A549 (cell line): ENCODE results near the gene NAA38. TPM values are rescaled to one million over a fixed set of nuclear protein-coding genes. Genes with fewer than 3 reads are reported as not detected.

Experiments
- BHLHE40 ChIP-seq: IDR thresholded peaks from 2 replicates; pipeline ENCODE4 v1.6.1; 2012; ENCODE audit warnings: low read depth, low read length, inconsistent platforms
- CEBPB ChIP-seq, 2 experiments: fragments of >200 bp in 1 of 2; sonication (Bioruptor Twin) in 1 of 2; formaldehyde crosslinking in 1 of 2; IDR thresholded peaks; 2 replicates each; pipeline ENCODE4 v1.6.1; 2012 to 2016
- CHD2 ChIP-seq: fragments of 150-350 bp; IDR thresholded peaks from 2 replicates; pipeline ENCODE4 v1.6.1; 2014; ENCODE audit warnings: low read length; ENCODE audit not compliant: partially characterized antibody
- EHF ChIP-seq: fragments of 250-450 bp; sonication (Bioruptor Pico); IDR thresholded peaks from 2 replicates; pipeline ENCODE4 v1.5.0; 2020; ENCODE audit warnings: mild to moderate bottlenecking
- EHMT2 ChIP-seq: fragments of 200-600 bp; sonication (generic); IDR thresholded peaks from 2 replicates; pipeline ENCODE4 v1.6.1; 2016; ENCODE audit warnings: antibody characterized with exemption, low read depth, mild to moderate bottlenecking, moderate library complexity
- FOSL2 ChIP-seq, 2 experiments: fragments of 450-650 bp in 1 of 2; fragments of >200 bp in 1 of 2; sonication (Bioruptor Twin) in 1 of 2; formaldehyde crosslinking; IDR thresholded peaks; 2 replicates each; pipeline versions ENCODE4 v1.5.0 to v1.6.1; 2016 to 2020; ENCODE audit warnings: mild to moderate bottlenecking in 1 of 2, moderate library complexity in 1 of 2
- GATA3 ChIP-seq: IDR thresholded peaks from 2 replicates; pipeline ENCODE4 v1.6.1; 2012; ENCODE audit warnings: borderline replicate concordance
- JUN ChIP-seq, 2 experiments: fragments of >200 bp; sonication (Bioruptor Twin); formaldehyde crosslinking; IDR thresholded peaks; 2 replicates in 1 of 2; 3 replicates in 1 of 2; pipeline ENCODE4 v1.6.1; 2016 to 2017
- MAFK ChIP-seq: fragments of 450-650 bp; IDR thresholded peaks from 2 replicates; pipeline ENCODE4 v1.6.1; 2014; ENCODE audit not compliant: partially characterized antibody
- MYC ChIP-seq: IDR thresholded peaks from 2 replicates; pipeline ENCODE4 v1.6.1; 2012; ENCODE audit warnings: mild to moderate bottlenecking, inconsistent platforms, low read length, improper control_type of control experiment, borderline replicate concordance
- NFE2L2 ChIP-seq: fragments of 150-350 bp; conservative IDR thresholded peaks from 2 replicates; pipeline ENCODE4 v1.6.1; 2014; ENCODE audit warnings: low read length
- NPAS2 ChIP-seq: fragments of 250-450 bp; sonication (Bioruptor Pico); IDR thresholded peaks from 2 replicates; pipeline ENCODE4 v1.8.0; 2022; ENCODE audit warnings: mild to moderate bottlenecking, moderate library complexity, borderline replicate concordance
- POLR2A ChIP-seq: IDR thresholded peaks from 2 replicates; pipeline ENCODE4 v1.6.1; 2012; ENCODE audit warnings: mild to moderate bottlenecking, low read length
- POLR2AphosphoS2 ChIP-seq: conservative IDR thresholded peaks from 2 replicates; pipeline ENCODE4 v1.6.1; 2012; ENCODE audit warnings: low read length, improper control_type of control experiment, inconsistent platforms
- RAD21 ChIP-seq, 2 experiments: fragments of >200 bp in 1 of 2; sonication (Bioruptor Twin) in 1 of 2; formaldehyde crosslinking in 1 of 2; IDR thresholded peaks in 1 of 2; conservative IDR thresholded peaks in 1 of 2; 2 replicates in 1 of 2; 3 replicates in 1 of 2; pipeline ENCODE4 v1.6.1; 2012 to 2018; ENCODE audit warnings: inconsistent platforms in 1 of 2
- RARB ChIP-seq: fragments of 250-450 bp; sonication (Bioruptor Pico); IDR thresholded peaks from 2 replicates; pipeline ENCODE4 v1.8.0; 2021; ENCODE audit warnings: mild to moderate bottlenecking, moderate library complexity
- RCOR1 ChIP-seq: fragments of 150-350 bp; IDR thresholded peaks from 2 replicates; pipeline ENCODE4 v1.6.1; 2014; ENCODE audit warnings: antibody characterized with exemption, low read length, low read depth
- REST ChIP-seq: fragments of 200-600 bp; sonication (generic); IDR thresholded peaks from 2 replicates; pipeline ENCODE4 v1.6.1; 2016; ENCODE audit warnings: antibody characterized with exemption, mild to moderate bottlenecking, moderate library complexity
- RFX5 ChIP-seq: fragments of 450-650 bp; IDR thresholded peaks from 2 replicates; pipeline ENCODE4 v1.7.1; 2014; ENCODE audit warnings: antibody characterized with exemption, mild to moderate bottlenecking, moderate library complexity
- RNF2 ChIP-seq: fragments of 200-600 bp; sonication (generic); IDR thresholded peaks from 2 replicates; pipeline ENCODE4 v1.6.1; 2016; ENCODE audit warnings: low read depth, mild to moderate bottlenecking, antibody characterized with exemption, moderate library complexity, borderline replicate concordance
- SMC3 ChIP-seq: fragments of >200 bp; sonication (Bioruptor Twin); formaldehyde crosslinking; IDR thresholded peaks from 3 replicates; pipeline ENCODE4 v1.6.1; 2018; ENCODE audit warnings: inconsistent platforms
- TFCP2L1 ChIP-seq: fragments of 250-450 bp; sonication (Bioruptor Pico); IDR thresholded peaks from 2 replicates; pipeline ENCODE4 v1.5.0; 2021; ENCODE audit warnings: mild to moderate bottlenecking
- USF2 ChIP-seq: fragments of 450-650 bp; IDR thresholded peaks from 2 replicates; pipeline ENCODE4 v1.6.1; 2014; ENCODE audit warnings: antibody characterized with exemption
- ZC3H11A ChIP-seq: fragments of 450-650 bp; IDR thresholded peaks from 2 replicates; pipeline ENCODE4 v1.6.1; 2014; ENCODE audit warnings: antibody characterized with exemption, mild to moderate bottlenecking
- ZFP36 ChIP-seq: fragments of 450-650 bp; IDR thresholded peaks from 2 replicates; pipeline ENCODE4 v1.6.1; 2014; ENCODE audit warnings: borderline replicate concordance; ENCODE audit not compliant: partially characterized antibody
- polyA plus RNA-seq, 4 experiments: library from polyadenylated mRNA; depleted of rRNA in 3 of 4; stranded (reverse); fragments of >200 nt; fragmentation: RNase III in 1 of 4; extraction: RNeasy Plus Mini Kit Qiagen cat#74134 plus additional on column Dnase treatment in 1 of 4; gene quantifications; 2 replicates in 3 of 4; 3 replicates in 1 of 4; pipeline ENCODE4 v1.2.3, GENCODE V29; 2011 to 2017
- TF ChIP-seq, protein P1 (sequence below): fragments of 250-450 bp; sonication (Bioruptor Pico); IDR thresholded peaks from 2 replicates; pipeline ENCODE4 v1.5.0; 2021; ENCODE audit warnings: mild to moderate bottlenecking, moderate library complexity, borderline replicate concordance

The NAA38 gene
- polyA plus RNA-seq, 2 of the 4 experiments (the other 2 are of a cell fraction), result 102 to 287 TPM

- TF ChIP-seq, protein P1, sequence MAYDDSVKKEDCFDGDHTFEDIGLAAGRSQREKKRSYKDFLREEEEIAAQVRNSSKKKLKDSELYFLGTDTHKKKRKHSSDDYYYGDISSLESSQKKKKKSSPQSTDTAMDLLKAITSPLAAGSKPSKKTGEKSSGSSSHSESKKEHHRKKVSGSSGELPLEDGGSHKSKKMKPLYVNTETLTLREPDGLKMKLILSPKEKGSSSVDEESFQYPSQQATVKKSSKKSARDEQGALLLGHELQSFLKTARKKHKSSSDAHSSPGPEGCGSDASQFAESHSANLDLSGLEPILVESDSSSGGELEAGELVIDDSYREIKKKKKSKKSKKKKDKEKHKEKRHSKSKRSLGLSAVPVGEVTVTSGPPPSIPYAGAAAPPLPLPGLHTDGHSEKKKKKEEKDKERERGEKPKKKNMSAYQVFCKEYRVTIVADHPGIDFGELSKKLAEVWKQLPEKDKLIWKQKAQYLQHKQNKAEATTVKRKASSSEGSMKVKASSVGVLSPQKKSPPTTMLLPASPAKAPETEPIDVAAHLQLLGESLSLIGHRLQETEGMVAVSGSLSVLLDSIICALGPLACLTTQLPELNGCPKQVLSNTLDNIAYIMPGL (CRISPR knock-in tag), result no peak
- no peak for TF ChIP-seq EHF (CRISPR knock-in tag)
- peak; percentile 55 for TF ChIP-seq POLR2A
- TF ChIP-seq BHLHE40, result no peak
- peak; percentile 32 to 56; a peak in 3 of 5 replicates for TF ChIP-seq RAD21 (conservative IDR thresholded peaks at IDR 0.05 in 1 of 2, IDR thresholded peaks at IDR 0.05 in 1 of 2)
- TF ChIP-seq FOSL2 (IDR thresholded peaks at IDR 0.05), result no peak
- TF ChIP-seq FOSL2 (CRISPR knock-in tag; IDR thresholded peaks at IDR 0.05), result peak; percentile 8; the same call in 1 of the 2 replicates
- no peak; the same call in 1 of the 2 replicates for TF ChIP-seq USF2
- peak in 1 of 2 experiments; percentile 56; a peak in 3 of 5 replicates for TF ChIP-seq JUN (IDR thresholded peaks at IDR 0.05)
- no peak for TF ChIP-seq EHMT2
- 0 out of 2 replicates have a peak, but pooled peaks have one; percentile 34 for TF ChIP-seq NFE2L2
- TF ChIP-seq RARB (CRISPR knock-in tag), result no peak
- TF ChIP-seq NPAS2 (CRISPR knock-in tag), result no peak
- TF ChIP-seq REST, result peak; percentile 99
- TF ChIP-seq ZFP36, result no peak
- peak in 1 of 2 experiments; percentile 38; a peak in 1 of 4 replicates for TF ChIP-seq CEBPB (IDR thresholded peaks at IDR 0.05)
- 0 out of 2 replicates have a peak, but pooled peaks have one; percentile 37 for TF ChIP-seq POLR2AphosphoS2
- peak; percentile 99 for TF ChIP-seq CHD2
- no peak for TF ChIP-seq ZC3H11A
- TF ChIP-seq RFX5, result no peak
- TF ChIP-seq RCOR1, result no peak
- TF ChIP-seq TFCP2L1, result peak; percentile 14; the same call in 1 of the 2 replicates
- TF ChIP-seq GATA3, result no peak; the same call in 1 of the 2 replicates
- TF ChIP-seq RNF2, result 0 out of 2 replicates have a peak, but pooled peaks have one; percentile 56
- TF ChIP-seq MYC, result peak; percentile 71; the same call in 1 of the 2 replicates
- no peak for TF ChIP-seq MAFK
- no peak; the same call in 2 of the 3 replicates for TF ChIP-seq SMC3
These were observed at the start of gene NAA38 (continued) for GRCh38 chr17:7856811-7857712.
